Measurements from ENCODE around the gene CYP2A7.

- TF ChIP-seq, protein P1, sequence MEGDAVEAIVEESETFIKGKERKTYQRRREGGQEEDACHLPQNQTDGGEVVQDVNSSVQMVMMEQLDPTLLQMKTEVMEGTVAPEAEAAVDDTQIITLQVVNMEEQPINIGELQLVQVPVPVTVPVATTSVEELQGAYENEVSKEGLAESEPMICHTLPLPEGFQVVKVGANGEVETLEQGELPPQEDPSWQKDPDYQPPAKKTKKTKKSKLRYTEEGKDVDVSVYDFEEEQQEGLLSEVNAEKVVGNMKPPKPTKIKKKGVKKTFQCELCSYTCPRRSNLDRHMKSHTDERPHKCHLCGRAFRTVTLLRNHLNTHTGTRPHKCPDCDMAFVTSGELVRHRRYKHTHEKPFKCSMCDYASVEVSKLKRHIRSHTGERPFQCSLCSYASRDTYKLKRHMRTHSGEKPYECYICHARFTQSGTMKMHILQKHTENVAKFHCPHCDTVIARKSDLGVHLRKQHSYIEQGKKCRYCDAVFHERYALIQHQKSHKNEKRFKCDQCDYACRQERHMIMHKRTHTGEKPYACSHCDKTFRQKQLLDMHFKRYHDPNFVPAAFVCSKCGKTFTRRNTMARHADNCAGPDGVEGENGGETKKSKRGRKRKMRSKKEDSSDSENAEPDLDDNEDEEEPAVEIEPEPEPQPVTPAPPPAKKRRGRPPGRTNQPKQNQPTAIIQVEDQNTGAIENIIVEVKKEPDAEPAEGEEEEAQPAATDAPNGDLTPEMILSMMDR (IDR thresholded peaks at IDR 0.05): no peak
- TF ChIP-seq POLR2A (IDR thresholded peaks at IDR 0.05; ENCODE audit: low read depth): no peak
- TF ChIP-seq POLR2AphosphoS5 (IDR thresholded peaks at IDR 0.05): no peak
- TF ChIP-seq EP300 (IDR thresholded peaks at IDR 0.05): no peak
These were observed 39.2 kb upstream of the CYP2A7 start for GRCh38 chr19:40921005-40921897.

All from esophagus muscularis mucosa (tissue), 4 donors.